GM18868 (cell line): Measurements from ENCODE around the gene HLA-DRA.

ENCODE experiments used
- ATAC-seq: cut with Tn5 transposase; IDR thresholded peaks from one replicate; pipeline ENCODE4 v1.9.1; 2021; ENCODE audit warnings: mild to moderate bottlenecking, moderate library complexity; ENCODE audit not compliant: unreplicated experiment

HLA-DRA gene

GRCh38 chr6:32439602-32440214 is at the start of gene HLA-DRA:
HLA-DRA (plus strand) TSS chr6:32439887; CDS start chr6:32439951, 64 bp downstream.
- ATAC-seq, result peak; percentile 69

- no peak for ATAC-seq
Observed at GRCh38 chr6:32391505-32391904, 48.2 kb upstream of the HLA-DRA start.

- no peak for ATAC-seq
Observed at GRCh38 chr6:32393665-32394420, 45.8 kb upstream of the HLA-DRA start.

- no peak for ATAC-seq
Observed at GRCh38 chr6:32396028-32396427, 43.7 kb upstream of the HLA-DRA start.

- peak; percentile 56 for ATAC-seq
Observed at GRCh38 chr6:32397252-32397920, 42.3 kb upstream of the HLA-DRA start.

- ATAC-seq, result no peak
Observed at GRCh38 chr6:32401284-32401963, 38.3 kb upstream of the HLA-DRA start.

- no peak for ATAC-seq
Observed at GRCh38 chr6:32402812-32403211, 36.9 kb upstream of the HLA-DRA start.

- ATAC-seq, result no peak
Observed at GRCh38 chr6:32405656-32406055, 34.0 kb upstream of the HLA-DRA start.

GRCh38 chr6:32406197-32406596 is 33.5 kb upstream of the HLA-DRA start:
- ATAC-seq, result no peak

- no peak for ATAC-seq
Observed at GRCh38 chr6:32406857-32407256, 32.8 kb upstream of the HLA-DRA start, which contains the start of gene BTNL2. BTNL2 (minus strand) TSS chr6:32407181; CDS start chr6:32407123, 58 bp downstream.

- ATAC-seq, result no peak
Observed at GRCh38 chr6:32410906-32411305, 28.8 kb upstream of the HLA-DRA start.

GRCh38 chr6:32411566-32412327 is 27.9 kb upstream of the HLA-DRA start:
- no peak for ATAC-seq

GRCh38 chr6:32413427-32414047 is 26.1 kb upstream of the HLA-DRA start:
- no peak for ATAC-seq

- no peak for ATAC-seq
Observed at GRCh38 chr6:32415521-32416019, 24.1 kb upstream of the HLA-DRA start.

GRCh38 chr6:32416036-32416435 is 23.7 kb upstream of the HLA-DRA start:
- ATAC-seq, result no peak

- no peak for ATAC-seq
Observed at GRCh38 chr6:32424589-32425300, 14.9 kb upstream of the HLA-DRA start.

- ATAC-seq, result no peak
Observed at GRCh38 chr6:32426338-32426737, 13.3 kb upstream of the HLA-DRA start.

GRCh38 chr6:32427218-32427617 is 12.5 kb upstream of the HLA-DRA start:
- no peak for ATAC-seq

GRCh38 chr6:32427934-32428474 is 11.7 kb upstream of the HLA-DRA start:
- ATAC-seq, result no peak
